PC-3 (cell line): ENCODE measurements around the gene DACT1. TPM values are rescaled to one million over a fixed set of nuclear protein-coding genes. Genes with fewer than 3 reads are reported as not detected.

Experiments
- ATAC-seq: fragments of 200-7000 bp; cut with Tn5 transposase; 2 replicates; pipeline ENCODE4 v1.9.1; 2020; ENCODE audit warnings: mild to moderate bottlenecking, moderate library complexity
- BruUV-seq: library from RNA; stranded (reverse); fragments of 400-500 nt; replicated peaks from 2 replicates; lab custom pipeline; 2021; lab: Mats Ljungman, UMichigan
- CTCF ChIA-PET: fragments of 300-600 bp; sonication (Branson Sonifier 250); formaldehyde crosslinking; loops from one replicate; lab custom pipeline; 2022; ENCODE audit warnings: antibody characterized with exemption; lab: Charles Lee
- POLR2A ChIA-PET: fragments of 300-600 bp; sonication (Branson Sonifier 250); formaldehyde crosslinking; loops from one replicate; lab custom pipeline; 2022; ENCODE audit warnings: antibody characterized with exemption; ENCODE audit not compliant: unreplicated experiment; lab: Charles Lee
- DNase-seq: peaks from one replicate; pipeline ENCODE4 v3.0.0-alpha.2; 2015
- H2AFZ ChIP-seq: fragments of 300-600 bp; sonication (generic); 2 replicates; pipeline ENCODE4 v1.6.0; 2016; ENCODE audit warnings: antibody characterized with exemption, low read length
- H3F3A ChIP-seq: fragments of 300-600 bp; sonication (generic); one replicate; pipeline ENCODE4 v1.6.0; 2017; ENCODE audit warnings: antibody characterized with exemption, low read length, control low read depth, mild to moderate bottlenecking; ENCODE audit not compliant: unreplicated experiment
- H3K27ac ChIP-seq: fragments of 300-600 bp; sonication (generic); 2 replicates; pipeline ENCODE4 v1.5.1; 2016; ENCODE audit warnings: mild to moderate bottlenecking, low read length
- H3K27me3 ChIP-seq: fragments of 300-600 bp; sonication (generic); 2 replicates; pipeline ENCODE4 v1.6.1; 2016; ENCODE audit warnings: low read length, mixed read lengths
- H3K36me3 ChIP-seq: fragments of 300-600 bp; sonication (generic); 2 replicates; pipeline ENCODE4 v1.6.1; 2016; ENCODE audit warnings: low read depth, mixed run types, low read length, mixed read lengths
- H3K4me1 ChIP-seq: fragments of 300-600 bp; sonication (generic); 2 replicates; pipeline ENCODE4 v1.5.1; 2016; ENCODE audit warnings: low read length; ENCODE audit not compliant: insufficient read depth
- H3K4me2 ChIP-seq: fragments of 300-600 bp; sonication (generic); 2 replicates; pipeline ENCODE4 v1.6.0; 2016; ENCODE audit warnings: low read length
- H3K4me3 ChIP-seq: fragments of 300-600 bp; sonication (generic); 2 replicates; pipeline ENCODE4 v1.5.1; 2016; ENCODE audit warnings: mild to moderate bottlenecking, low read length, mixed read lengths
- H3K79me2 ChIP-seq: fragments of 300-600 bp; sonication (generic); 2 replicates; pipeline ENCODE4 v1.6.1; 2017; ENCODE audit warnings: low read length, mixed read lengths
- H3K9ac ChIP-seq: fragments of 300-600 bp; sonication (generic); 2 replicates; pipeline ENCODE4 v1.6.0; 2016; ENCODE audit warnings: mild to moderate bottlenecking, low read length
- H3K9me2 ChIP-seq: fragments of 300-600 bp; sonication (generic); replicated peaks from 2 replicates; pipeline ENCODE4 v1.6.1; 2016; ENCODE audit warnings: mixed run types, low read length, mixed read lengths
- H3K9me3 ChIP-seq: fragments of 300-600 bp; sonication (generic); 2 replicates; pipeline ENCODE4 v1.6.1; 2016; ENCODE audit warnings: low read length, mixed read lengths
- H4K20me1 ChIP-seq: fragments of 300-600 bp; sonication (generic); 2 replicates; pipeline ENCODE4 v1.6.1; 2016; ENCODE audit warnings: low read length, mixed read lengths
- EZH2 ChIP-seq: fragments of 300-600 bp; sonication (generic); IDR thresholded peaks from one replicate; pipeline ENCODE4 v1.6.1; 2017; ENCODE audit warnings: antibody characterized with exemption, mild to moderate bottlenecking, low read length; ENCODE audit not compliant: unreplicated experiment
- EZH2phosphoT487 ChIP-seq: fragments of 300-600 bp; sonication (generic); IDR thresholded peaks from 2 replicates; pipeline ENCODE4 v1.6.1; 2018; ENCODE audit warnings: mild to moderate bottlenecking, antibody characterized with exemption, low read length, borderline replicate concordance
- intact Hi-C: fragments of 100-400 bp; cut with micrococcal nuclease; formaldehyde crosslinking; loops from 2 replicates; pipeline ENCODE4 v1.9.0; 2023
- total RNA-seq: library from RNA; depleted of rRNA; stranded (reverse); fragments of >200 nt; gene quantifications from 2 replicates; pipeline ENCODE4 v1.2.3, GENCODE V29; 2014
- TF ChIP-seq, protein P1 (sequence below): fragments of 300-600 bp; sonication (generic); conservative IDR thresholded peaks from 2 replicates; pipeline ENCODE4 v1.5.1; 2017; ENCODE audit warnings: antibody characterized with exemption, low read depth, mild to moderate bottlenecking, low read length

DACT1 gene
- total RNA-seq, 1 experiment from 2014 or later = 1.8 TPM

DNA sequence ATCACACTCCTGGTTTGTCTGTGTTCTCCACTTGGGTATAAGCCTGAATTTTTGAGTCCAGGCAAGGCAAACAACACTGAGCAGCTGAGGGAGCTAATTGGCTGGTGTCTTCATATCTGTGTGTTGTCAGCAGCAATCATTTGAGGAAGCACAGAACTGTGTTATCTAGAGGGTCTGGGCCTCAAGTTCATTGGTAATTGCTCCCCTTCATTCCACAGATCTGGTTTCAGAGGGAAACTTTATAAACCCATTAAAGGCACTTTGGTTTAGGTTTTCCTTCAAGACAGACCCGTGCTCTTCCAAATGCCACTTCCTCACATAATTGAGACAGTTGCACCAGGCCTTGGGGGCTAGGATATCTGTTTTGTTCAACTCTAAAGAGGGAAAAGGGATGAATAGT, 5.6 kb downstream of the DACT1 start:
- no peaks in the 10 kb centered on the region for H3F3A ChIP-seq
- TF ChIP-seq, protein P1, sequence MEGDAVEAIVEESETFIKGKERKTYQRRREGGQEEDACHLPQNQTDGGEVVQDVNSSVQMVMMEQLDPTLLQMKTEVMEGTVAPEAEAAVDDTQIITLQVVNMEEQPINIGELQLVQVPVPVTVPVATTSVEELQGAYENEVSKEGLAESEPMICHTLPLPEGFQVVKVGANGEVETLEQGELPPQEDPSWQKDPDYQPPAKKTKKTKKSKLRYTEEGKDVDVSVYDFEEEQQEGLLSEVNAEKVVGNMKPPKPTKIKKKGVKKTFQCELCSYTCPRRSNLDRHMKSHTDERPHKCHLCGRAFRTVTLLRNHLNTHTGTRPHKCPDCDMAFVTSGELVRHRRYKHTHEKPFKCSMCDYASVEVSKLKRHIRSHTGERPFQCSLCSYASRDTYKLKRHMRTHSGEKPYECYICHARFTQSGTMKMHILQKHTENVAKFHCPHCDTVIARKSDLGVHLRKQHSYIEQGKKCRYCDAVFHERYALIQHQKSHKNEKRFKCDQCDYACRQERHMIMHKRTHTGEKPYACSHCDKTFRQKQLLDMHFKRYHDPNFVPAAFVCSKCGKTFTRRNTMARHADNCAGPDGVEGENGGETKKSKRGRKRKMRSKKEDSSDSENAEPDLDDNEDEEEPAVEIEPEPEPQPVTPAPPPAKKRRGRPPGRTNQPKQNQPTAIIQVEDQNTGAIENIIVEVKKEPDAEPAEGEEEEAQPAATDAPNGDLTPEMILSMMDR = no peak
- no peak for TF ChIP-seq EZH2phosphoT487
- TF ChIP-seq EZH2 = no peak

DNA sequence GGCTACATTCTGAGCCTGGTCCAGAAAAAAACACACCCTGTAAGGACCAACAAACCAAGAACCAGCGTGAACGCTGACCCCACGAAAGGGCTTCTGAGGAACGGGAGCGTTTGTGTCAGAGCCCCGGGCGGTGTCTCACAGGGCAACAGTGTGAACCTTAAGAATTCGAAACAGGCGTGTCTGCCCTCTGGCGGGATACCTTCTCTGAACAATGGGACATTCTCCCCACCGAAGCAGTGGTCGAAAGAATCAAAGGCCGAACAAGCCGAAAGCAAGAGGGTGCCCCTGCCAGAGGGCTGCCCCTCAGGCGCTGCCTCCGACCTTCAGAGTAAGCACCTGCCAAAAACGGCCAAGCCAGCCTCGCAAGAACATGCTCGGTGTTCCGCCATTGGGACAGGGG, 7.9 kb downstream of the DACT1 start:
- Histone ChIP-seq H3K27ac (no peak overlapping the region), H3K79me2 (no peaks in the 10 kb centered on the region), H3K4me1 (no peaks in the 10 kb centered on the region), H3K27me3 (peaks cover under 1% of the 10 kb centered on the region; the same call in 1 of the 2 replicates), H2AFZ (no peak overlapping the region), H3F3A (no peaks in the 10 kb centered on the region), H3K9ac (no peak overlapping the region), H3K36me3 (no peaks in the 10 kb centered on the region), H3K4me3 (no peak overlapping the region), H3K9me3 (no peaks in the 10 kb centered on the region), H3K4me2 (no peak overlapping the region), H3K9me2 (no peaks in the 10 kb centered on the region), H4K20me1 (no peaks in the 10 kb centered on the region)
- CTCF ChIA-PET = no interaction called here
- POLR2A ChIA-PET = no interaction called here
- BruUV-seq = no TSS peak
- intact Hi-C loops = no loop called here
- no peak for TF ChIP-seq EZH2
- TF ChIP-seq, protein P1 = no peak
- no peak for TF ChIP-seq EZH2phosphoT487
- no peak for DNase-seq
- no peak for ATAC-seq

More for the DNA sequence above, 5.6 kb downstream of the DACT1 start:
- DNase-seq = no peak
- Histone ChIP-seq H3K27me3 (peaks cover 14% of the 10 kb centered on the region), H3K27ac (no peak overlapping the region), H4K20me1 (no peaks in the 10 kb centered on the region), H3K9me3 (no peaks in the 10 kb centered on the region), H3K4me1 (peaks cover 9% of the 10 kb centered on the region), H3K9me2 (no peaks in the 10 kb centered on the region), H3K36me3 (no peaks in the 10 kb centered on the region), H3K9ac (no peak overlapping the region), H3K4me3 (no peak overlapping the region), H3K4me2 (no peak overlapping the region), H2AFZ (no peak overlapping the region), H3K79me2 (no peaks in the 10 kb centered on the region)
- CTCF ChIA-PET = interaction anchor here (0.6 kb wide), 1 partner anchor 180 kb away, joined by 5 read pairs; no protein-coding TSS in a partner anchor
- no peak for ATAC-seq
- BruUV-seq = no TSS peak
- POLR2A ChIA-PET = no interaction called here
- intact Hi-C loops = loop anchor here (5.0 kb wide), 1 partner anchor 164 kb away; no protein-coding TSS in a partner anchor

DNA sequence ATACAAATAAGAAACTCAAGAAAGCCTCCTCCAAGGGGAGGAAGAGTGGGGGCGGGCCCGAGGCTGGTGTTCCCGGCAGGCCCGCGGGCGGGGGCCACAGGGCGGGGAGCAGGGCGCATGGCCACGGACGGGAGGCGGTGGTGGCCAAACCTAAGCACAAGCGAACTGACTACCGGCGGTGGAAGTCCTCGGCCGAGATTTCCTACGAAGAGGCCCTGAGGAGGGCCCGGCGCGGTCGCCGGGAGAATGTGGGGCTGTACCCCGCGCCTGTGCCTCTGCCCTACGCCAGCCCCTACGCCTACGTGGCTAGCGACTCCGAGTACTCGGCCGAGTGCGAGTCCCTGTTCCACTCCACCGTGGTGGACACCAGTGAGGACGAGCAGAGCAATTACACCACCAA, 8.7 kb downstream of the DACT1 start:
- no peak for DNase-seq

More for the DNA sequence above, 8.7 kb downstream of the DACT1 start:
- Histone ChIP-seq H3K4me3 (no peak overlapping the region), H3K27ac (no peak overlapping the region), H3K4me1 (no peaks in the 10 kb centered on the region), H3K9me3 (no peaks in the 10 kb centered on the region), H4K20me1 (no peaks in the 10 kb centered on the region), H3F3A (no peaks in the 10 kb centered on the region), H3K4me2 (no peak overlapping the region), H2AFZ (no peak overlapping the region), H3K36me3 (no peaks in the 10 kb centered on the region), H3K9me2 (no peaks in the 10 kb centered on the region), H3K9ac (no peak overlapping the region), H3K27me3 (peaks cover 9% of the 10 kb centered on the region), H3K79me2 (no peaks in the 10 kb centered on the region)
- TF ChIP-seq, protein P1 = no peak
- no peak for TF ChIP-seq EZH2phosphoT487
- TF ChIP-seq EZH2 = no peak
- intact Hi-C loops = no loop called here
- CTCF ChIA-PET = no interaction called here
- POLR2A ChIA-PET = no interaction called here
- BruUV-seq = no TSS peak
- ATAC-seq = no peak
